H1 (cell line): ENCODE results near the gene GNAI1. TPM values are rescaled to one million over a fixed set of nuclear protein-coding genes. Genes with fewer than 3 reads are reported as not detected.

Experiments
- NANOG ChIP-seq: IDR thresholded peaks from 2 replicates; pipeline ENCODE4 v1.6.1; 2011; ENCODE audit warnings: low read length, low read depth, mild to moderate bottlenecking, inconsistent platforms; ENCODE audit not compliant: insufficient read depth, poor library complexity, severe bottlenecking
- SAP30 ChIP-seq: fragments of 300-600 bp; sonication (generic); IDR thresholded peaks from 2 replicates; pipeline ENCODE4 v1.7.1; 2012; ENCODE audit warnings: low read length, moderate library complexity, mild to moderate bottlenecking, inconsistent platforms; ENCODE audit not compliant: insufficient read depth, insufficient replicate concordance
- SIN3A ChIP-seq, 2 experiments: IDR thresholded peaks in 1 of 2; conservative IDR thresholded peaks in 1 of 2; 2 replicates each; pipeline ENCODE4 v1.6.1; 2011 to 2012; ENCODE audit warnings: low read length in 2 of 2, improper control_type of control experiment in 1 of 2, low read depth in 1 of 2, mild to moderate bottlenecking in 1 of 2
- TEAD4 ChIP-seq: IDR thresholded peaks from 2 replicates; pipeline ENCODE4 v1.6.1; 2012; ENCODE audit warnings: low read depth, low read length, inconsistent platforms, mixed read lengths
- polyA plus RNA-seq, 7 experiments: library from polyadenylated mRNA; depleted of rRNA in 3 of 7; stranded (reverse) in 5 of 7; unstranded in 2 of 7; fragments of >200 nt in 5 of 7; fragments of 200-250 nt in 2 of 7; gene quantifications; 1 replicate in 5 of 7; 2 replicates in 1 of 7; 4 replicates in 1 of 7; pipeline versions ENCODE4 v1.2.1 to v1.2.3, GENCODE V29; 2011 to 2013; ENCODE audit warnings: missing spikeins in 2 of 7, mixed read lengths in 2 of 7
- total RNA-seq: library from RNA; stranded (reverse); fragmentation: NEBNext Ultra II Directional; extraction: Animal tissue kit (Norgen Biotek cat#: 25700); gene quantifications from 2 replicates; pipeline ENCODE4 v1.2.1, GENCODE V29; 2021

GNAI1 gene
- total and polyA plus RNA-seq, 2 of the 8 experiments (the other 6 are each of a cell fraction or from before 2014, with no cell fraction given), result 8.0 to 29.5 TPM

- no peak for TF ChIP-seq NANOG
- no peak for TF ChIP-seq SAP30
- TF ChIP-seq SIN3A (conservative IDR thresholded peaks at IDR 0.05 in 1 of 2, IDR thresholded peaks at IDR 0.05 in 1 of 2; ENCODE audit: low read depth in 1 of 2, low read length in 2 of 2), result no peak
- TF ChIP-seq TEAD4, result no peak
Measured at GRCh38 chr7:80264769-80265495, 130.3 kb downstream of the GNAI1 start (continued).
